SK-N-SH (cell line): ENCODE data around the gene CTBP2.
"Not testable (repeated sequence)": the region's sequence is repeated elsewhere in the genome, so short reads cannot be mapped to it uniquely, and the experiment has no call there.

Source experiments
- EP300 ChIP-seq, 2 experiments: IDR thresholded peaks; 2 replicates each; pipeline versions ENCODE4 v1.4.0 to v1.6.1; 2012; ENCODE audit warnings: borderline replicate concordance in 1 of 2, low read depth in 1 of 2, low read length in 1 of 2
- TCF12 ChIP-seq: IDR thresholded peaks from 2 replicates; pipeline ENCODE4 v1.4.0; 2012
- TF ChIP-seq, protein P1 (sequence below): fragments of 200-600 bp; sonication (generic); IDR thresholded peaks from 2 replicates; pipeline ENCODE4 v1.6.1; 2017; ENCODE audit warnings: antibody characterized with exemption, mild to moderate bottlenecking, moderate library complexity
- TF ChIP-seq, protein P2 (sequence below): IDR thresholded peaks from 2 replicates; pipeline ENCODE4 v1.6.1; 2012; ENCODE audit warnings: mild to moderate bottlenecking, low read depth, low read length, moderate library complexity

GRCh38 chr10:125150376-125151083 lies 9.8 kb downstream of the CTBP2 start:
- TF ChIP-seq, protein P1, sequence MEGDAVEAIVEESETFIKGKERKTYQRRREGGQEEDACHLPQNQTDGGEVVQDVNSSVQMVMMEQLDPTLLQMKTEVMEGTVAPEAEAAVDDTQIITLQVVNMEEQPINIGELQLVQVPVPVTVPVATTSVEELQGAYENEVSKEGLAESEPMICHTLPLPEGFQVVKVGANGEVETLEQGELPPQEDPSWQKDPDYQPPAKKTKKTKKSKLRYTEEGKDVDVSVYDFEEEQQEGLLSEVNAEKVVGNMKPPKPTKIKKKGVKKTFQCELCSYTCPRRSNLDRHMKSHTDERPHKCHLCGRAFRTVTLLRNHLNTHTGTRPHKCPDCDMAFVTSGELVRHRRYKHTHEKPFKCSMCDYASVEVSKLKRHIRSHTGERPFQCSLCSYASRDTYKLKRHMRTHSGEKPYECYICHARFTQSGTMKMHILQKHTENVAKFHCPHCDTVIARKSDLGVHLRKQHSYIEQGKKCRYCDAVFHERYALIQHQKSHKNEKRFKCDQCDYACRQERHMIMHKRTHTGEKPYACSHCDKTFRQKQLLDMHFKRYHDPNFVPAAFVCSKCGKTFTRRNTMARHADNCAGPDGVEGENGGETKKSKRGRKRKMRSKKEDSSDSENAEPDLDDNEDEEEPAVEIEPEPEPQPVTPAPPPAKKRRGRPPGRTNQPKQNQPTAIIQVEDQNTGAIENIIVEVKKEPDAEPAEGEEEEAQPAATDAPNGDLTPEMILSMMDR: not testable (repeated sequence)
- TF ChIP-seq TCF12; EP300 (IDR thresholded peaks at IDR 0.05; ENCODE audit: borderline replicate concordance in 1 of 2, low read depth in 1 of 2, low read length in 1 of 2): not testable (repeated sequence)
- TF ChIP-seq, protein P2, sequence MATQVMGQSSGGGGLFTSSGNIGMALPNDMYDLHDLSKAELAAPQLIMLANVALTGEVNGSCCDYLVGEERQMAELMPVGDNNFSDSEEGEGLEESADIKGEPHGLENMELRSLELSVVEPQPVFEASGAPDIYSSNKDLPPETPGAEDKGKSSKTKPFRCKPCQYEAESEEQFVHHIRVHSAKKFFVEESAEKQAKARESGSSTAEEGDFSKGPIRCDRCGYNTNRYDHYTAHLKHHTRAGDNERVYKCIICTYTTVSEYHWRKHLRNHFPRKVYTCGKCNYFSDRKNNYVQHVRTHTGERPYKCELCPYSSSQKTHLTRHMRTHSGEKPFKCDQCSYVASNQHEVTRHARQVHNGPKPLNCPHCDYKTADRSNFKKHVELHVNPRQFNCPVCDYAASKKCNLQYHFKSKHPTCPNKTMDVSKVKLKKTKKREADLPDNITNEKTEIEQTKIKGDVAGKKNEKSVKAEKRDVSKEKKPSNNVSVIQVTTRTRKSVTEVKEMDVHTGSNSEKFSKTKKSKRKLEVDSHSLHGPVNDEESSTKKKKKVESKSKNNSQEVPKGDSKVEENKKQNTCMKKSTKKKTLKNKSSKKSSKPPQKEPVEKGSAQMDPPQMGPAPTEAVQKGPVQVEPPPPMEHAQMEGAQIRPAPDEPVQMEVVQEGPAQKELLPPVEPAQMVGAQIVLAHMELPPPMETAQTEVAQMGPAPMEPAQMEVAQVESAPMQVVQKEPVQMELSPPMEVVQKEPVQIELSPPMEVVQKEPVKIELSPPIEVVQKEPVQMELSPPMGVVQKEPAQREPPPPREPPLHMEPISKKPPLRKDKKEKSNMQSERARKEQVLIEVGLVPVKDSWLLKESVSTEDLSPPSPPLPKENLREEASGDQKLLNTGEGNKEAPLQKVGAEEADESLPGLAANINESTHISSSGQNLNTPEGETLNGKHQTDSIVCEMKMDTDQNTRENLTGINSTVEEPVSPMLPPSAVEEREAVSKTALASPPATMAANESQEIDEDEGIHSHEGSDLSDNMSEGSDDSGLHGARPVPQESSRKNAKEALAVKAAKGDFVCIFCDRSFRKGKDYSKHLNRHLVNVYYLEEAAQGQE: not testable (repeated sequence)
